ENCODE results near the gene UNC13C.

DNA sequence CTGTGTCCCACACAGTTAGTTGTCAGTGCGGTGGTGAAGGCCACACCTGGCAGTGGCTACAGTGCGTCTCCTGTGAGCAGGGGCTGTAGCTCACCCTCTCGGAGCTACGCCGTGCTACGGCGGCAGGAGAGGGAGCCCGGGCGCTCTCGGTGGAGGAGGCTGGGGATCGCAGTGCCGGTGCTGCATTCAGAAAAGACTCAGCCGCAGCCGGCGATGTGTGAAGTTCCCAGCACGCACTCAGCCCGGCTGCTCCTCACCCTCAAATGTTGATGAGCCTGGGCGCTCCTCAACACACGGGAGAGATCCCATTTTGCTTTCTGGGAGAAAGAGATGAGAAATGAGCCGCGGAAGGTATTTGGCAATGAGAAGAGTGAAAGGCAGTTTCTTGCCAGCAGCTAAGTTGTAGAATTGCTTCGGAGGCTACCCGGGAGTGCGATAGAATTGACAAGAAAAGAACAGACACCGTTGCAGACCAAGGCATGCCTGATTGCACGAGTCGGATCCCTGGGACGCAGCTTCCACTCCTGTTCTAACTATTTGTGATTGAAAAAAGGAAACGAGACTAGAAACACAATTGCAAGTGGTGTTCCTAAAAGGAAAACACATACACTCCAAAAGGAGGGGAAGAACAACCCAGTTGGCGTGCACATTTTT lies at the start of gene UNC13C:
- TF ChIP-seq, protein P1, sequence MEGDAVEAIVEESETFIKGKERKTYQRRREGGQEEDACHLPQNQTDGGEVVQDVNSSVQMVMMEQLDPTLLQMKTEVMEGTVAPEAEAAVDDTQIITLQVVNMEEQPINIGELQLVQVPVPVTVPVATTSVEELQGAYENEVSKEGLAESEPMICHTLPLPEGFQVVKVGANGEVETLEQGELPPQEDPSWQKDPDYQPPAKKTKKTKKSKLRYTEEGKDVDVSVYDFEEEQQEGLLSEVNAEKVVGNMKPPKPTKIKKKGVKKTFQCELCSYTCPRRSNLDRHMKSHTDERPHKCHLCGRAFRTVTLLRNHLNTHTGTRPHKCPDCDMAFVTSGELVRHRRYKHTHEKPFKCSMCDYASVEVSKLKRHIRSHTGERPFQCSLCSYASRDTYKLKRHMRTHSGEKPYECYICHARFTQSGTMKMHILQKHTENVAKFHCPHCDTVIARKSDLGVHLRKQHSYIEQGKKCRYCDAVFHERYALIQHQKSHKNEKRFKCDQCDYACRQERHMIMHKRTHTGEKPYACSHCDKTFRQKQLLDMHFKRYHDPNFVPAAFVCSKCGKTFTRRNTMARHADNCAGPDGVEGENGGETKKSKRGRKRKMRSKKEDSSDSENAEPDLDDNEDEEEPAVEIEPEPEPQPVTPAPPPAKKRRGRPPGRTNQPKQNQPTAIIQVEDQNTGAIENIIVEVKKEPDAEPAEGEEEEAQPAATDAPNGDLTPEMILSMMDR (IDR thresholded peaks at IDR 0.05; ENCODE audit: low read depth, low read length, poor library complexity, severe bottlenecking) = no peak
- no peak for TF ChIP-seq EZH2phosphoT487 (IDR thresholded peaks at IDR 0.05; ENCODE audit: borderline replicate concordance, low read length)
